GM23338 (cell line): Measurements from ENCODE around the gene EDN2. TPM values are rescaled to one million over a fixed set of nuclear protein-coding genes. Genes with fewer than 3 reads are reported as not detected.

Source experiments
- ATAC-seq: fragments of 200-7000 bp; cut with Tn5 transposase; 3 replicates; pipeline ENCODE4 v1.9.1; 2020
- DNase-seq: peaks from one replicate; pipeline ENCODE4 v3.0.0-alpha.2; 2015; ENCODE audit warnings: low spot score
- H2AFZ ChIP-seq: fragments of 200-600 bp; sonication (generic); 2 replicates; pipeline ENCODE4 v1.8.0; 2016; ENCODE audit warnings: antibody characterized with exemption, mild to moderate bottlenecking, moderate library complexity
- H3F3A ChIP-seq: fragments of 200-600 bp; sonication (generic); replicated peaks from 2 replicates; pipeline ENCODE4 v1.8.0; 2017; ENCODE audit warnings: antibody characterized with exemption, mixed run types, low read depth
- H3K27ac ChIP-seq: fragments of 200-600 bp; sonication (generic); 2 replicates; pipeline ENCODE4 v1.6.1; 2016; ENCODE audit warnings: low read depth
- H3K27me3 ChIP-seq: fragments of 200-600 bp; sonication (generic); 2 replicates; pipeline ENCODE4 v1.8.0; 2016; ENCODE audit warnings: mild to moderate bottlenecking, mixed run types, moderate library complexity; ENCODE audit not compliant: insufficient read depth
- H3K36me3 ChIP-seq: fragments of 200-600 bp; sonication (generic); 2 replicates; pipeline ENCODE4 v1.8.0; 2016; ENCODE audit warnings: mild to moderate bottlenecking; ENCODE audit not compliant: insufficient read depth
- H3K4me1 ChIP-seq: fragments of 200-600 bp; sonication (generic); 2 replicates; pipeline ENCODE4 v1.8.0; 2016; ENCODE audit warnings: mild to moderate bottlenecking, moderate library complexity; ENCODE audit not compliant: insufficient read depth
- H3K4me2 ChIP-seq: fragments of 200-600 bp; sonication (generic); 2 replicates; pipeline ENCODE4 v1.7.1; 2017; ENCODE audit warnings: mixed run types
- H3K4me3 ChIP-seq: fragments of 200-600 bp; sonication (generic); 2 replicates; pipeline ENCODE4 v1.6.1; 2016; ENCODE audit warnings: mixed run types
- H3K79me2 ChIP-seq: fragments of 200-600 bp; sonication (generic); replicated peaks from 2 replicates; pipeline ENCODE4 v1.8.0; 2017; ENCODE audit warnings: mild to moderate bottlenecking; ENCODE audit not compliant: insufficient read depth
- H3K9me2 ChIP-seq: fragments of 200-600 bp; sonication (generic); 2 replicates; pipeline ENCODE4 v1.8.0; 2017; ENCODE audit not compliant: insufficient read depth
- H4K20me1 ChIP-seq: fragments of 200-600 bp; sonication (generic); replicated peaks from 2 replicates; pipeline ENCODE4 v1.8.0; 2017; ENCODE audit warnings: mild to moderate bottlenecking; ENCODE audit not compliant: insufficient read depth
- H3K27ac Mint-ChIP-seq: 2 replicates; pipeline ENCODE4 v1.8.0; 2020; ENCODE audit warnings: inconsistent platforms, mild to moderate bottlenecking, moderate library complexity, mixed read lengths
- H3K27me3 Mint-ChIP-seq: 3 replicates; pipeline ENCODE4 v1.8.0; 2022; ENCODE audit warnings: low read depth, mild to moderate bottlenecking, moderate library complexity, mixed read lengths, inconsistent platforms; ENCODE audit not compliant: insufficient read depth, poor library complexity
- H3K36me3 Mint-ChIP-seq: 3 replicates; pipeline ENCODE4 v1.8.0; 2021; ENCODE audit warnings: low read depth, mild to moderate bottlenecking, inconsistent platforms, moderate library complexity, mixed read lengths
- H3K4me1 Mint-ChIP-seq: 3 replicates; pipeline ENCODE4 v1.8.0; 2020; ENCODE audit warnings: mild to moderate bottlenecking, inconsistent platforms, mixed read lengths
- H3K4me3 Mint-ChIP-seq: 3 replicates; pipeline ENCODE4 v1.8.0; 2021; ENCODE audit warnings: moderate library complexity, mild to moderate bottlenecking, inconsistent platforms, mixed read lengths
- H3K9me3 Mint-ChIP-seq: 3 replicates; pipeline ENCODE4 v1.8.0; 2020; ENCODE audit warnings: moderate library complexity, mild to moderate bottlenecking, inconsistent platforms, mixed read lengths
- CREB1 ChIP-seq: fragments of 250-450 bp; sonication (Bioruptor Pico); IDR thresholded peaks from 2 replicates; pipeline ENCODE4 v1.5.0; 2020; ENCODE audit warnings: low read depth, mild to moderate bottlenecking, moderate library complexity
- EZH2 ChIP-seq: fragments of 200-600 bp; sonication (generic); IDR thresholded peaks from one replicate; pipeline ENCODE4 v1.8.0; 2017; ENCODE audit warnings: antibody characterized with exemption, mild to moderate bottlenecking, low read depth; ENCODE audit not compliant: unreplicated experiment
- JUNB ChIP-seq: IDR thresholded peaks from one replicate; pipeline ENCODE4 v1.6.1; 2016; ENCODE audit warnings: antibody characterized with exemption; ENCODE audit not compliant: unreplicated experiment
- NANOG ChIP-seq: IDR thresholded peaks from 2 replicates; pipeline ENCODE4 v1.6.1; 2016; ENCODE audit warnings: antibody characterized with exemption, borderline replicate concordance
- POLR2AphosphoS5 ChIP-seq: IDR thresholded peaks from 2 replicates; pipeline ENCODE4 v1.6.1; 2016; ENCODE audit warnings: antibody characterized with exemption, low read depth
- STAT1 ChIP-seq: IDR thresholded peaks from one replicate; pipeline ENCODE4 v1.6.1; 2016; ENCODE audit warnings: antibody characterized with exemption; ENCODE audit not compliant: unreplicated experiment
- ZNF114 ChIP-seq: fragments of 250-450 bp; sonication (Bioruptor Pico); IDR thresholded peaks from 2 replicates; pipeline ENCODE4 v1.5.0; 2020; ENCODE audit warnings: mild to moderate bottlenecking, moderate library complexity
- ZNF331 ChIP-seq: fragments of 250-450 bp; sonication (Bioruptor Pico); IDR thresholded peaks from 2 replicates; pipeline ENCODE4 v1.5.0; 2020; ENCODE audit warnings: low read depth, mild to moderate bottlenecking, moderate library complexity
- polyA plus RNA-seq: library from polyadenylated mRNA; unstranded; fragments of >200 nt; fragmentation: Nextera tagmentation; extraction: Ambion mirVana; gene quantifications from 2 replicates; pipeline ENCODE4 v1.2.1, GENCODE V29; 2016
- total RNA-seq: library from RNA; depleted of rRNA; stranded (reverse); fragments of >200 nt; shearing (Covaris generic); gene quantifications from 2 replicates; pipeline ENCODE4 v1.2.3, GENCODE V29; 2014
- TF ChIP-seq, protein P1 (sequence below): IDR thresholded peaks from 2 replicates; pipeline ENCODE4 v1.6.1; 2016; ENCODE audit warnings: antibody characterized with exemption
- TF ChIP-seq, protein P2 (sequence below): IDR thresholded peaks from one replicate; pipeline ENCODE4 v1.6.1; 2018; ENCODE audit warnings: antibody characterized with exemption; ENCODE audit not compliant: unreplicated experiment
- TF ChIP-seq, protein P3 (sequence below), 2 experiments: fragments of 200-600 bp in 1 of 2; sonication (generic) in 1 of 2; conservative IDR thresholded peaks; 2 replicates each; pipeline versions ENCODE4 v1.5.1 to v1.6.1; 2016 to 2017; ENCODE audit warnings: antibody characterized with exemption in 2 of 2, low read depth in 2 of 2, mild to moderate bottlenecking in 2 of 2, moderate library complexity in 1 of 2
- TF ChIP-seq, protein P4 (sequence below): fragments of 250-450 bp; sonication (Bioruptor Pico); IDR thresholded peaks from 2 replicates; pipeline ENCODE4 v1.5.0; 2020; ENCODE audit warnings: mild to moderate bottlenecking, moderate library complexity

EDN2 gene
- total and polyA plus RNA-seq, 2 experiments from 2014 or later, result not detected

DNA sequence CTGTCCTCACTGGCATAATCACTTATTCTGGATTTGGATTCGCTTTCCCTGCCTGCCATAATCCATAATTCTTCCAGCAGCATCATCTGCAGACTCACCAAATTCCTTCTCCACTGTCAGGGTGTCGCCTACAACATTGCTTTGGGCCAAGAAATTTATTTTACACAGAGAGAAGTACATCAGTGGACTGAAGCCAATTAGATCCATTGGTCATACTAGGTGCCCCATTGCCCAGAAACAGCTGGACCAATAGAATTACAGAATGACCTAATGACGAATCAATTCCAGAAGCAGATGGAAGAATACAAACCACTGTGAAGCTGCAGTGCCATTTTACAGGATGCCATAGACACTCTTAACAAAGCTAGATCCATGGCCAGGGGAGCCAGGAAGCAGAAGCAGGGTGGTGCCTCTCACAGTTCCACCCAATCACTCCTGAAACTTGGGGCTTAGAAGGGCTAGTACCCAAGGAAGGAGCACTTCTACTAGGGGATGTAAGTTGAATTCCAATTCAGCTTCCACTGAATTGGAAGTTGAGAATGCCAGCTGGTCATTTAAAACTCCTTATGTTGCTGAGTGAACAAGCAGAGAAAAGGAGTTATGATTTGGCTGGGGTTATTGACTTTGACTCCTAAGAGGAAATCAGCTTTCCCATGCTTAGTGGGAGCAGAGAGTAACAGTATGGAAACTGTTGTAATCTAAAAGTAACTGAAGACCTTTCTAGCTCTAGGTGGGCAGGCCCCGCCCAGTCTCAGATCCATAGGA lies 44.0 kb downstream of the EDN2 start:
- Histone ChIP-seq H3F3A (no peaks in the 10 kb centered on the region), H3K9me2 (no peaks in the 10 kb centered on the region), H3K4me3 (no peak overlapping the region), H3K27me3 (no peaks in the 10 kb centered on the region), H2AFZ (no peak overlapping the region), H3K4me1 (no peaks in the 10 kb centered on the region), H3K4me2 (no peak overlapping the region), H4K20me1 (no peaks in the 10 kb centered on the region), H3K27ac (no peak overlapping the region), H3K79me2 (no peaks in the 10 kb centered on the region), H3K36me3 (no peaks in the 10 kb centered on the region)
- Mint-ChIP-seq H3K27ac (no peak overlapping the region), H3K36me3 (peaks cover 6% of the 10 kb centered on the region; the same call in 1 of the 3 replicates), H3K9me3 (peaks cover 16% of the 10 kb centered on the region), H3K4me3 (no peak overlapping the region), H3K4me1 (peaks cover 4% of the 10 kb centered on the region; the same call in 2 of the 3 replicates), H3K27me3 (peaks cover 12% of the 10 kb centered on the region)
- DNase-seq, result no peak
- TF ChIP-seq NANOG (no peak), CREB1 (CRISPR knock-in tag) (no peak), STAT1 (no peak), ZNF114 (CRISPR knock-in tag) (no peak), EZH2 (no peak), JUNB (no peak), POLR2AphosphoS5 (no peak), ZNF331 (CRISPR knock-in tag) (no peak)
- TF ChIP-seq, protein P1, sequence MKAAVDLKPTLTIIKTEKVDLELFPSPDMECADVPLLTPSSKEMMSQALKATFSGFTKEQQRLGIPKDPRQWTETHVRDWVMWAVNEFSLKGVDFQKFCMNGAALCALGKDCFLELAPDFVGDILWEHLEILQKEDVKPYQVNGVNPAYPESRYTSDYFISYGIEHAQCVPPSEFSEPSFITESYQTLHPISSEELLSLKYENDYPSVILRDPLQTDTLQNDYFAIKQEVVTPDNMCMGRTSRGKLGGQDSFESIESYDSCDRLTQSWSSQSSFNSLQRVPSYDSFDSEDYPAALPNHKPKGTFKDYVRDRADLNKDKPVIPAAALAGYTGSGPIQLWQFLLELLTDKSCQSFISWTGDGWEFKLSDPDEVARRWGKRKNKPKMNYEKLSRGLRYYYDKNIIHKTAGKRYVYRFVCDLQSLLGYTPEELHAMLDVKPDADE, result no peak
- TF ChIP-seq, protein P2, sequence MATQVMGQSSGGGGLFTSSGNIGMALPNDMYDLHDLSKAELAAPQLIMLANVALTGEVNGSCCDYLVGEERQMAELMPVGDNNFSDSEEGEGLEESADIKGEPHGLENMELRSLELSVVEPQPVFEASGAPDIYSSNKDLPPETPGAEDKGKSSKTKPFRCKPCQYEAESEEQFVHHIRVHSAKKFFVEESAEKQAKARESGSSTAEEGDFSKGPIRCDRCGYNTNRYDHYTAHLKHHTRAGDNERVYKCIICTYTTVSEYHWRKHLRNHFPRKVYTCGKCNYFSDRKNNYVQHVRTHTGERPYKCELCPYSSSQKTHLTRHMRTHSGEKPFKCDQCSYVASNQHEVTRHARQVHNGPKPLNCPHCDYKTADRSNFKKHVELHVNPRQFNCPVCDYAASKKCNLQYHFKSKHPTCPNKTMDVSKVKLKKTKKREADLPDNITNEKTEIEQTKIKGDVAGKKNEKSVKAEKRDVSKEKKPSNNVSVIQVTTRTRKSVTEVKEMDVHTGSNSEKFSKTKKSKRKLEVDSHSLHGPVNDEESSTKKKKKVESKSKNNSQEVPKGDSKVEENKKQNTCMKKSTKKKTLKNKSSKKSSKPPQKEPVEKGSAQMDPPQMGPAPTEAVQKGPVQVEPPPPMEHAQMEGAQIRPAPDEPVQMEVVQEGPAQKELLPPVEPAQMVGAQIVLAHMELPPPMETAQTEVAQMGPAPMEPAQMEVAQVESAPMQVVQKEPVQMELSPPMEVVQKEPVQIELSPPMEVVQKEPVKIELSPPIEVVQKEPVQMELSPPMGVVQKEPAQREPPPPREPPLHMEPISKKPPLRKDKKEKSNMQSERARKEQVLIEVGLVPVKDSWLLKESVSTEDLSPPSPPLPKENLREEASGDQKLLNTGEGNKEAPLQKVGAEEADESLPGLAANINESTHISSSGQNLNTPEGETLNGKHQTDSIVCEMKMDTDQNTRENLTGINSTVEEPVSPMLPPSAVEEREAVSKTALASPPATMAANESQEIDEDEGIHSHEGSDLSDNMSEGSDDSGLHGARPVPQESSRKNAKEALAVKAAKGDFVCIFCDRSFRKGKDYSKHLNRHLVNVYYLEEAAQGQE, result no peak
- TF ChIP-seq, protein P3, sequence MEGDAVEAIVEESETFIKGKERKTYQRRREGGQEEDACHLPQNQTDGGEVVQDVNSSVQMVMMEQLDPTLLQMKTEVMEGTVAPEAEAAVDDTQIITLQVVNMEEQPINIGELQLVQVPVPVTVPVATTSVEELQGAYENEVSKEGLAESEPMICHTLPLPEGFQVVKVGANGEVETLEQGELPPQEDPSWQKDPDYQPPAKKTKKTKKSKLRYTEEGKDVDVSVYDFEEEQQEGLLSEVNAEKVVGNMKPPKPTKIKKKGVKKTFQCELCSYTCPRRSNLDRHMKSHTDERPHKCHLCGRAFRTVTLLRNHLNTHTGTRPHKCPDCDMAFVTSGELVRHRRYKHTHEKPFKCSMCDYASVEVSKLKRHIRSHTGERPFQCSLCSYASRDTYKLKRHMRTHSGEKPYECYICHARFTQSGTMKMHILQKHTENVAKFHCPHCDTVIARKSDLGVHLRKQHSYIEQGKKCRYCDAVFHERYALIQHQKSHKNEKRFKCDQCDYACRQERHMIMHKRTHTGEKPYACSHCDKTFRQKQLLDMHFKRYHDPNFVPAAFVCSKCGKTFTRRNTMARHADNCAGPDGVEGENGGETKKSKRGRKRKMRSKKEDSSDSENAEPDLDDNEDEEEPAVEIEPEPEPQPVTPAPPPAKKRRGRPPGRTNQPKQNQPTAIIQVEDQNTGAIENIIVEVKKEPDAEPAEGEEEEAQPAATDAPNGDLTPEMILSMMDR (conservative IDR thresholded peaks at IDR 0.05; ENCODE audit: low read depth in 2 of 2), result no peak
- TF ChIP-seq, protein P4, sequence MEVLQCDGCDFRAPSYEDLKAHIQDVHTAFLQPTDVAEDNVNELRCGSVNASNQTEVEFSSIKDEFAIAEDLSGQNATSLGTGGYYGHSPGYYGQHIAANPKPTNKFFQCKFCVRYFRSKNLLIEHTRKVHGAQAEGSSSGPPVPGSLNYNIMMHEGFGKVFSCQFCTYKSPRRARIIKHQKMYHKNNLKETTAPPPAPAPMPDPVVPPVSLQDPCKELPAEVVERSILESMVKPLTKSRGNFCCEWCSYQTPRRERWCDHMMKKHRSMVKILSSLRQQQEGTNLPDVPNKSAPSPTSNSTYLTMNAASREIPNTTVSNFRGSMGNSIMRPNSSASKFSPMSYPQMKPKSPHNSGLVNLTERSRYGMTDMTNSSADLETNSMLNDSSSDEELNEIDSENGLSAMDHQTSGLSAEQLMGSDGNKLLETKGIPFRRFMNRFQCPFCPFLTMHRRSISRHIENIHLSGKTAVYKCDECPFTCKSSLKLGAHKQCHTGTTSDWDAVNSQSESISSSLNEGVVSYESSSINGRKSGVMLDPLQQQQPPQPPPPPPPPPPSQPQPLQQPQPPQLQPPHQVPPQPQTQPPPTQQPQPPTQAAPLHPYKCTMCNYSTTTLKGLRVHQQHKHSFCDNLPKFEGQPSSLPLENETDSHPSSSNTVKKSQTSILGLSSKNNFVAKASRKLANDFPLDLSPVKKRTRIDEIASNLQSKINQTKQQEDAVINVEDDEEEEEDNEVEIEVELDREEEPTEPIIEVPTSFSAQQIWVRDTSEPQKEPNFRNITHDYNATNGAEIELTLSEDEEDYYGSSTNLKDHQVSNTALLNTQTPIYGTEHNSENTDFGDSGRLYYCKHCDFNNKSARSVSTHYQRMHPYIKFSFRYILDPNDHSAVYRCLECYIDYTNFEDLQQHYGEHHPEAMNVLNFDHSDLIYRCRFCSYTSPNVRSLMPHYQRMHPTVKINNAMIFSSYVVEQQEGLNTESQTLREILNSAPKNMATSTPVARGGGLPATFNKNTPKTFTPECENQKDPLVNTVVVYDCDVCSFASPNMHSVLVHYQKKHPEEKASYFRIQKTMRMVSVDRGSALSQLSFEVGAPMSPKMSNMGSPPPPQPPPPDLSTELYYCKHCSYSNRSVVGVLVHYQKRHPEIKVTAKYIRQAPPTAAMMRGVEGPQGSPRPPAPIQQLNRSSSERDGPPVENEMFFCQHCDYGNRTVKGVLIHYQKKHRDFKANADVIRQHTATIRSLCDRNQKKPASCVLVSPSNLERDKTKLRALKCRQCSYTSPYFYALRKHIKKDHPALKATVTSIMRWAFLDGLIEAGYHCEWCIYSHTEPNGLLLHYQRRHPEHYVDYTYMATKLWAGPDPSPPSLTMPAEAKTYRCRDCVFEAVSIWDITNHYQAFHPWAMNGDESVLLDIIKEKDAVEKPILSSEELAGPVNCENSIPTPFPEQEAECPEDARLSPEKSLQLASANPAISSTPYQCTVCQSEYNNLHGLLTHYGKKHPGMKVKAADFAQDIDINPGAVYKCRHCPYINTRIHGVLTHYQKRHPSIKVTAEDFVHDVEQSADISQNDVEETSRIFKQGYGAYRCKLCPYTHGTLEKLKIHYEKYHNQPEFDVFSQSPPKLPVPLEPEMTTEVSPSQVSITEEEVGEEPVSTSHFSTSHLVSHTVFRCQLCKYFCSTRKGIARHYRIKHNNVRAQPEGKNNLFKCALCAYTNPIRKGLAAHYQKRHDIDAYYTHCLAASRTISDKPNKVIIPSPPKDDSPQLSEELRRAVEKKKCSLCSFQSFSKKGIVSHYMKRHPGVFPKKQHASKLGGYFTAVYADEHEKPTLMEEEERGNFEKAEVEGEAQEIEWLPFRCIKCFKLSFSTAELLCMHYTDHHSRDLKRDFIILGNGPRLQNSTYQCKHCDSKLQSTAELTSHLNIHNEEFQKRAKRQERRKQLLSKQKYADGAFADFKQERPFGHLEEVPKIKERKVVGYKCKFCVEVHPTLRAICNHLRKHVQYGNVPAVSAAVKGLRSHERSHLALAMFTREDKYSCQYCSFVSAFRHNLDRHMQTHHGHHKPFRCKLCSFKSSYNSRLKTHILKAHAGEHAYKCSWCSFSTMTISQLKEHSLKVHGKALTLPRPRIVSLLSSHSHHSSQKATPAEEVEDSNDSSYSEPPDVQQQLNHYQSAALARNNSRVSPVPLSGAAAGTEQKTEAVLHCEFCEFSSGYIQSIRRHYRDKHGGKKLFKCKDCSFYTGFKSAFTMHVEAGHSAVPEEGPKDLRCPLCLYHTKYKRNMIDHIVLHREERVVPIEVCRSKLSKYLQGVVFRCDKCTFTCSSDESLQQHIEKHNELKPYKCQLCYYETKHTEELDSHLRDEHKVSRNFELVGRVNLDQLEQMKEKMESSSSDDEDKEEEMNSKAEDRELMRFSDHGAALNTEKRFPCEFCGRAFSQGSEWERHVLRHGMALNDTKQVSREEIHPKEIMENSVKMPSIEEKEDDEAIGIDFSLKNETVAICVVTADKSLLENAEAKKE, result no peak
- ATAC-seq, result no peak
